HL-60 (cell line): ENCODE data around the gene EFTUD2.

Experiments
- DNase-seq, 2 experiments: peaks; one replicate each; pipeline ENCODE4 v3.0.0-alpha.2; 2010 to 2020; ENCODE audit warnings: low read depth in 1 of 2, low spot score in 1 of 2
- H3K27ac ChIP-seq: fragments of 250-450 bp; sonication (Bioruptor Pico); replicated peaks from 2 replicates; pipeline ENCODE4 v1.5.1; 2020; ENCODE audit warnings: mild to moderate bottlenecking, moderate library complexity
- H3K27me3 ChIP-seq: fragments of 250-450 bp; sonication (Bioruptor Pico); 2 replicates; pipeline ENCODE4 v1.5.1; 2021; ENCODE audit warnings: mild to moderate bottlenecking, moderate library complexity; ENCODE audit not compliant: insufficient read depth, poor library complexity, severe bottlenecking
- H3K4me3 ChIP-seq: replicated peaks from 2 replicates; pipeline ENCODE4 v1.5.1; 2011; ENCODE audit warnings: mild to moderate bottlenecking, control low read depth, low read length; ENCODE audit not compliant: insufficient read depth
- GABPA ChIP-seq: IDR thresholded peaks from 2 replicates; pipeline ENCODE4 v1.6.1; 2012; ENCODE audit warnings: low read depth
- POLR2AphosphoS5 ChIP-seq: IDR thresholded peaks from 2 replicates; pipeline ENCODE4 v1.6.1; 2012; ENCODE audit warnings: low read depth
- REST ChIP-seq: IDR thresholded peaks from 2 replicates; pipeline ENCODE4 v1.6.1; 2012; ENCODE audit warnings: low read depth; ENCODE audit not compliant: insufficient replicate concordance
- SPI1 ChIP-seq: IDR thresholded peaks from 2 replicates; pipeline ENCODE4 v1.6.1; 2012; ENCODE audit warnings: low read depth, mild to moderate bottlenecking, borderline replicate concordance
- TF ChIP-seq, protein P1 (sequence below): IDR thresholded peaks from one replicate; pipeline ENCODE4 v1.5.1; 2011; ENCODE audit warnings: low read length, control low read depth, inconsistent platforms; ENCODE audit not compliant: insufficient read depth

EFTUD2 gene

DNA sequence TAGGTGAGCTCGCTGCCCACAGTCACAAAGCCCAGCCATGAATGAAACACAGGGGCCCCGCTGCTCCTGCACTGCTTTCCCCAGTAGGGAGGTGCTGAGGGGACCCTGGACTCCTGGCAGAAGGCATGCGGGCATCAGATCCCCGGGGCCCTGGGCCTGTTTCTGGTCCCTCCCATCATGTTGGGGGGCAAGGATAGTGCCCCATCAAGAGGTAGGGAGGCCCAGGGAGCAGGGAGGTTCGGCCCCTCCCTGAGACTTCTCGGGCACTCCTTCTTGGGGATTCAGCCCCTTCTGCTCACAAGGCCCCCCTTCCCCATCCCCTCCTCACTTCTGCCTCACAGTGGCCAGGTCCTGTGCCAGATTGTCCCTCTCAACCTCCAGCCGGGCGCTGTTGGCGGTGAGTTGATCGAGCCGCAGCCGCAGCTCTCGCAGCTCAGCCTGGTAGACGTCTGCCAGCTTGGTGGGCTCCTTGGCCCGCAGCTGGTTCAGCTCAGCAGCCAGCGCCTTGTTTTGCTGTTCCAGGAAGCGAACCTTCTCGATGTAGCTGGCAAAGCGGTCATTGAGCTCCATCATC, 15.5 kb upstream of the EFTUD2 start:
- H3K27me3 ChIP-seq: peaks cover 9% of the 10 kb centered on the region
- DNase-seq: no peak
- no peak overlapping the region for H3K4me3 ChIP-seq
- TF ChIP-seq, protein P1, sequence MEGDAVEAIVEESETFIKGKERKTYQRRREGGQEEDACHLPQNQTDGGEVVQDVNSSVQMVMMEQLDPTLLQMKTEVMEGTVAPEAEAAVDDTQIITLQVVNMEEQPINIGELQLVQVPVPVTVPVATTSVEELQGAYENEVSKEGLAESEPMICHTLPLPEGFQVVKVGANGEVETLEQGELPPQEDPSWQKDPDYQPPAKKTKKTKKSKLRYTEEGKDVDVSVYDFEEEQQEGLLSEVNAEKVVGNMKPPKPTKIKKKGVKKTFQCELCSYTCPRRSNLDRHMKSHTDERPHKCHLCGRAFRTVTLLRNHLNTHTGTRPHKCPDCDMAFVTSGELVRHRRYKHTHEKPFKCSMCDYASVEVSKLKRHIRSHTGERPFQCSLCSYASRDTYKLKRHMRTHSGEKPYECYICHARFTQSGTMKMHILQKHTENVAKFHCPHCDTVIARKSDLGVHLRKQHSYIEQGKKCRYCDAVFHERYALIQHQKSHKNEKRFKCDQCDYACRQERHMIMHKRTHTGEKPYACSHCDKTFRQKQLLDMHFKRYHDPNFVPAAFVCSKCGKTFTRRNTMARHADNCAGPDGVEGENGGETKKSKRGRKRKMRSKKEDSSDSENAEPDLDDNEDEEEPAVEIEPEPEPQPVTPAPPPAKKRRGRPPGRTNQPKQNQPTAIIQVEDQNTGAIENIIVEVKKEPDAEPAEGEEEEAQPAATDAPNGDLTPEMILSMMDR: no peak
- no peak for TF ChIP-seq SPI1
- TF ChIP-seq GABPA: no peak
- no peak overlapping the region for H3K27ac ChIP-seq

GRCh38 chr17:44914148-44914547, 14.9 kb upstream of the EFTUD2 start:
- Histone ChIP-seq H3K27ac (no peak overlapping the region), H3K4me3 (no peak overlapping the region), H3K27me3 (peaks cover 9% of the 10 kb centered on the region)
- no peak for DNase-seq
- TF ChIP-seq SPI1 (no peak), POLR2AphosphoS5 (no peak), GABPA (no peak), REST (no peak)
- TF ChIP-seq, protein P1: no peak

- Histone ChIP-seq H3K27ac (no peak overlapping the region), H3K4me3 (no peak overlapping the region), H3K27me3 (peaks cover 9% of the 10 kb centered on the region)
- TF ChIP-seq GABPA: no peak
- no peak for TF ChIP-seq SPI1
- no peak for DNase-seq
Observed at GRCh38 chr17:44913676-44914075, 14.4 kb upstream of the EFTUD2 start.

DNA sequence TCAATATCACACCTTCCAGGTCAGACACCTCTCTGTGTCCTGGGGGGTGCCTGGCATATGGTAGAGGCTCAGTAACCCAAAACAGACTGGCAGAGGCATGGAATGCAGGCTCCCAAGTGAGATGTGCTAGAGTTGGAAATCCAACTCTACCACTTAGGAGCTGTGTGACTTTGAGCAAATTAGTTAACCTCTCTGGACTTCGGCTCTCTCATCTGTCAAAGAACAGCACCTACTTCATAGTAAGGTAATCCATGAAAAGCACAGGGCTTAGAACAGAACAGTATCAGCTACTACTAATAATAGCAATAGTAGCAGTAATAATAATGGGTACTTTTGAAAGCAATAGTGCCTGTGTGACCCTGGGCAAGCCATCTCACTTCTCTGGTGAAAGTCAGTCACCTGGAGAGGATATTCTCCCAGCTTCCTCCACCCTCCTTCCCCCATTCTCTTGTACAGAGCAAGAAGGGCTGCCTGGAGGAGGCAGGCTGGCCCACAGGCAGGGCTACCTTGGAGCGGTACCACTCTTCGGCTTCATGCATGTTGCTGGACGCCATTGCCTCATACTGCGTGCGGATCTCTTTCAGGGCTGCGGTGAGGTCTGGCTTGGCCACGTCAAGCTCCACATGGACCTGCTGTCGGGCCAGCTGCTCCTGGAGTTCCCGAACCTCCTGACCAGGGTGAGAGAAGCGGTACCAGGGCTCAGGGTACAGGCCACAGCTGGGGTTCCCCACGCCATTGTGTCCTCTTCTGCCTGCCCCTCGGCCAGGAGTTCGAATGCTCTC, 13.7 kb upstream of the EFTUD2 start:
- no peak overlapping the region for H3K4me3 ChIP-seq
- TF ChIP-seq GABPA (no peak), SPI1 (no peak), POLR2AphosphoS5 (no peak), REST (no peak)
- TF ChIP-seq, protein P1: no peak
- DNase-seq: no peak
- H3K27me3 ChIP-seq: peaks cover 9% of the 10 kb centered on the region
- H3K27ac ChIP-seq: no peak overlapping the region
